ENCODE data around the gene ADGRG3. TPM values are rescaled to one million over a fixed set of nuclear protein-coding genes. Genes with fewer than 3 reads are reported as not detected.

ADGRG3 gene
- total RNA-seq, 1 donor from 2014 or later: not detected

- DNase-seq (ENCODE audit: low spot score in 2 of 2) (no peak), FAIRE-seq (no peak)
Measured at GRCh38 chr16:57645691-57646387, 22.3 kb upstream of the ADGRG3 start.

GRCh38 chr16:57646388-57647039 is 21.6 kb upstream of the ADGRG3 start:
- FAIRE-seq: no peak
- no peak for DNase-seq (ENCODE audit: low spot score in 2 of 2)

- FAIRE-seq: no peak
- DNase-seq (ENCODE audit: low spot score in 2 of 2): no peak
Measured at GRCh38 chr16:57647136-57647875, 20.8 kb upstream of the ADGRG3 start.

- DNase-seq (ENCODE audit: low spot score in 2 of 2) (no peak), FAIRE-seq (no peak)
Measured at GRCh38 chr16:57648125-57648524, 20.0 kb upstream of the ADGRG3 start.

- DNase-seq (ENCODE audit: low spot score in 2 of 2): peak; percentile 84 to 92
- no peak for FAIRE-seq
Measured at GRCh38 chr16:57648581-57649442, 19.3 kb upstream of the ADGRG3 start.

GRCh38 chr16:57649443-57649751 is 18.7 kb upstream of the ADGRG3 start:
- DNase-seq (ENCODE audit: low spot score in 2 of 2): no peak
- FAIRE-seq: no peak

GRCh38 chr16:57649846-57650245 is 18.3 kb upstream of the ADGRG3 start:
- FAIRE-seq (no peak), DNase-seq (ENCODE audit: low spot score in 2 of 2) (no peak)

GRCh38 chr16:57651344-57652333 is 16.5 kb upstream of the ADGRG3 start:
- no peak for DNase-seq (ENCODE audit: low spot score in 2 of 2)
- FAIRE-seq: no peak

- FAIRE-seq: no peak
- no peak for DNase-seq (ENCODE audit: low spot score in 2 of 2)
Measured at GRCh38 chr16:57652695-57653471, 15.2 kb upstream of the ADGRG3 start.

GRCh38 chr16:57653936-57654335 is 14.2 kb upstream of the ADGRG3 start:
- no peak for DNase-seq (ENCODE audit: low spot score in 2 of 2)
- no peak for FAIRE-seq

- FAIRE-seq: no peak
Measured at GRCh38 chr16:57656342-57656955, 11.7 kb upstream of the ADGRG3 start.

GRCh38 chr16:57657228-57657627 is 10.9 kb upstream of the ADGRG3 start:
- no peak for DNase-seq (ENCODE audit: low spot score in 2 of 2)
- no peak for FAIRE-seq

More at GRCh38 chr16:57656342-57656955, 11.7 kb upstream of the ADGRG3 start:
- DNase-seq (ENCODE audit: low spot score in 2 of 2): no peak

GRCh38 chr16:57658130-57658877 is 9.8 kb upstream of the ADGRG3 start:
- DNase-seq (ENCODE audit: low spot score in 2 of 2) (no peak), FAIRE-seq (no peak)

- FAIRE-seq: no peak
- DNase-seq (ENCODE audit: low spot score in 2 of 2): no peak
Measured at GRCh38 chr16:57658878-57659674, 9.0 kb upstream of the ADGRG3 start.

- DNase-seq (ENCODE audit: low spot score in 2 of 2) (no peak), FAIRE-seq (no peak)
Measured at GRCh38 chr16:57660715-57661463, 7.2 kb upstream of the ADGRG3 start.

GRCh38 chr16:57661510-57661909 is 6.6 kb upstream of the ADGRG3 start:
- FAIRE-seq (no peak), DNase-seq (ENCODE audit: low spot score in 2 of 2) (no peak)

All from frontal cortex (tissue), 4 donors.